Upper lobe of left lung (tissue), 6 donors: ENCODE results near the gene TUFM. TPM values are rescaled to one million over a fixed set of nuclear protein-coding genes. Genes with fewer than 3 reads are reported as not detected.
"Not testable (repeated sequence)": the region's sequence is repeated elsewhere in the genome, so short reads cannot be mapped to it uniquely, and the experiment has no call there.

ENCODE experiments used
- ATAC-seq, 2 donors: fragments of 200-7000 bp; cut with Tn5 transposase; one replicate each; pipeline ENCODE4 v1.9.1; 2022; ENCODE audit warnings: mild to moderate bottlenecking in 2 of 2, moderate library complexity in 2 of 2; ENCODE audit not compliant: low FRiP score in 2 of 2
- DNase-seq, 2 donors: peaks; one replicate each; pipeline ENCODE4 v3.0.0-alpha.2; 2019 to 2020
- H3K27ac ChIP-seq, 4 donors: fragments of 200-600 bp; sonication (generic); one replicate each; pipeline ENCODE4 v1.5.1; 2016 to 2019
- H3K27me3 ChIP-seq, 4 donors: fragments of 200-600 bp; sonication (generic); one replicate each; pipeline ENCODE4 v1.5.1; 2017 to 2019
- H3K36me3 ChIP-seq, 4 donors: fragments of 200-600 bp; sonication (generic); one replicate each; pipeline ENCODE4 v1.5.1; 2016 to 2019
- H3K4me1 ChIP-seq, 4 donors: fragments of 200-600 bp; sonication (generic); one replicate each; pipeline ENCODE4 v1.5.1; 2018 to 2019
- H3K4me3 ChIP-seq, 4 donors: fragments of 200-600 bp; sonication (generic); one replicate each; pipeline ENCODE4 v1.5.1; 2017 to 2019; ENCODE audit warnings: mild to moderate bottlenecking in 2 of 4, moderate library complexity in 1 of 4
- H3K9me3 ChIP-seq, 4 donors: fragments of 200-600 bp; sonication (generic); one replicate each; pipeline ENCODE4 v1.5.1; 2018 to 2019
- CTCF ChIP-seq, 6 experiments: fragments of 450-650 bp in 4 of 6; fragments of 200-600 bp in 2 of 6; sonication (generic) in 2 of 6; IDR thresholded peaks; one replicate each; pipeline ENCODE4 v1.5.1; 2016 to 2019; ENCODE audit warnings: antibody characterized with exemption in 6 of 6
- EP300 ChIP-seq, 4 donors: sonication (generic); formaldehyde crosslinking; IDR thresholded peaks; one replicate each; pipeline ENCODE4 v1.5.1; 2017; ENCODE audit warnings: antibody characterized with exemption in 4 of 4, control low read depth in 2 of 4
- POLR2A ChIP-seq, 4 donors: fragments of 450-650 bp; IDR thresholded peaks; one replicate each; pipeline ENCODE4 v1.5.1; 2016 to 2017; ENCODE audit warnings: antibody characterized with exemption in 4 of 4, mild to moderate bottlenecking in 2 of 4
- POLR2AphosphoS5 ChIP-seq, 2 donors: sonication (generic); formaldehyde crosslinking; IDR thresholded peaks; one replicate each; pipeline ENCODE4 v1.5.1; 2017; ENCODE audit warnings: antibody characterized with exemption in 2 of 2
- WGBS, 2 donors: methylation state at CpG; one replicate each; pipeline ENCODE4 v1.1.5; 2017 to 2018; 5-methylcytosine and 5-hydroxymethylcytosine counted together
- total RNA-seq, 6 donors: library from RNA; depleted of rRNA in 4 of 6; stranded (reverse); fragments of >200 nt in 4 of 6; gene quantifications; one replicate each; pipeline versions ENCODE4 v1.1.0 to v1.2.1, GENCODE V29; 2016 to 2021
- donor health status: DM: no; HTN: no; CAD: no; lungs with moderate emphysema.
- donor health status: DM: no; HTN: yes; CAD: no; lungs with severe emphysema.

The TUFM gene
- total RNA-seq, 6 donors from 2014 or later, result 87.7 to 143 (median 118) TPM

DNA sequence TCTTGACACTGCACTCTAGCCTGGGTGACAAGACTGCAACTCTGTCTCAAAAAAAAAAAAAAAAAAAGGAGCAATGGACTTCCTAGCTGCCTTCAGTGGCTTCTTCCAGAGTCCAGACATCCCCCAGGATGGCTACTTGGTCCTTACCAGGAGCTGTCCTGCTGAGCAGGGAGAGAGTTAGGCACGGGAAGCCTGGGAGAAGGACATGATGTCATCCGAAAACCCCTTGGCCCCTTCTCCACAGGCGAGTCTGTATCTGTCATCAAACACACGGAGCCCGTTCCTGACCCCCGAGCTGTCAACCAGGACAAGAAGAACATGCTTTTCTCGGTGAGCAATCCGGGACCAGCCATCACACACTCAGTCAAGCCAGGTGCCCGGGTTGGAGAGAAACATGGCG, 40.8 kb upstream of the TUFM start:
- WGBS, 2 donors, result 72 to 77% methylated on average over 10 of the region's 10 CpGs
- Histone ChIP-seq H3K27ac (no peak overlapping the region), H3K9me3 (no peaks in the 10 kb centered on the region), H3K4me1 (no peaks in the 10 kb centered on the region), H3K27me3 (peaks cover 0 to 6% (median 1%) of the 10 kb centered on the region in 4 donors), H3K36me3 (no peaks in the 10 kb centered on the region), H3K4me3 (no peak overlapping the region)
- DNase-seq (no peak), ATAC-seq (no peak)
- TF ChIP-seq CTCF (IDR thresholded peaks at IDR 0.05) (no peak), POLR2AphosphoS5 (IDR thresholded peaks at IDR 0.05) (no peak), EP300 (IDR thresholded peaks at IDR 0.05) (no peak), POLR2A (IDR thresholded peaks at IDR 0.05) (no peak)

DNA sequence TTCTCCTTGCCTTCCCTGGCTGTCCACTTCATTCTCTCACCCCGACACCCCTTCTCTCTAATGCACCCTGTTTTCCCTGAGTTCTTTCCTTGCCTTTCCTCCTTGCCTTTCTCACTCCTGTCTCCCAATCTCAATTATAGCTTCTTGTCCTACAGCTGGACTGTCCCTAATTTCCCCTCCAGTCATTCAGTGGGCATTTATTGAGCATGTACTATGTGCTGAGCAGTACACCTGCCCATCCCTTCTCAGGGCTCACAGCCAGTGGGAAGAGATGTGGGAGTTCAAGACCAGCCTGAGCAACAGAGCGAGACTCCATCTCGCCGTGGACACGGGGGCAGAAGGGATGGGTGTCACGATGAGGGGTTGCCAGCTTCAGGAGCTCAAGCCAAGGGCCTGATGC, 37.9 kb upstream of the TUFM start:
- Histone ChIP-seq H3K27ac (no peak overlapping the region), H3K27me3 (peaks cover 0 to 16% (median 3%) of the 10 kb centered on the region in 4 donors), H3K4me1 (peaks cover 10 to 16% (median 13%) of the 10 kb centered on the region in 4 donors), H3K4me3 (no peak overlapping the region), H3K36me3 (no peaks in the 10 kb centered on the region), H3K9me3 (no peaks in the 10 kb centered on the region)
- 92 to 95% methylated on average over 6 of the region's 6 CpGs for WGBS, 2 donors
- ATAC-seq (no peak), DNase-seq (no peak)
- no peak for TF ChIP-seq CTCF (IDR thresholded peaks at IDR 0.05)
- no peak for TF ChIP-seq POLR2A (IDR thresholded peaks at IDR 0.05)
- no peak for TF ChIP-seq POLR2AphosphoS5 (IDR thresholded peaks at IDR 0.05)

DNA sequence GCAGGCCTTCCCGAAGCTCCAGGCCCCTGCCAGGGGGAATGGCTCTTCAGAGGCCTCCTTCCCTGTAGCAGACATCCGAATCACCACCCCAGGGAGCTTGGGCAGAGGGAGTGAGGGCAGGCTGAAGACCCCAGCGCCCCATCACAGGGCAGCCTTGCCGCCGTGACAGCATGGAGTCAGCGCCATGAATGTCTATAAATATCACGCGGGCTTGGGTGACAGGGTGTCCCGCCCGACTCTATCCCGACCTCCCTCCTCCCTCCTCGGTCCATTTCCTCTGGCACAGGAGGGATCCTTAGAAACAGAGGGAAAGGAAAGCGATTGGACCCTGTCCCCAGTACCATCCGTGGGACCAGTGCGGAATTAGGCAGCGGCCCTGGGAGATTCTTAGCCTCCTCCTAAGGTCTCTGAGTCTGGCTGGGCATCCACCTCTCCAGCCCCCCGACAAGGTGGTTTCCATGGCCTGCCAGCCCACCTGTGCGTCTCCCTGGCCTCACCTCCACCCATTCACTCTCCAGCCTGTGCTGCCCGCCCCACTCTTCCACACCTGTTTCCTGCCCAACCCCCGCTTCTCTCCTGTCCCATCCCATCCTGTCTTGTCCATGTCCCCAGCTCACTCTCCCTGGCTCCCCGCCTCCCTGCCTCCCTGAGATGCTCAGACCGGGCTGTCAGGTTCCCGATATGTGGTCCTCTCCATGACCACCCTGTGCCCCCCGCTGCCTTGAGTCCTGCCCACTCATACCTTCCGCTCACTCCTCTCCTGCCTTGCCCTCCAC, 37.3 kb upstream of the TUFM start:
- no peak for TF ChIP-seq CTCF (IDR thresholded peaks at IDR 0.05)
- Histone ChIP-seq H3K27ac (no peak overlapping the region), H3K27me3 (peaks cover 0 to 16% (median 3%) of the 10 kb centered on the region in 4 donors), H3K4me3 (no peak overlapping the region), H3K4me1 (peaks cover 11 to 18% (median 15%) of the 10 kb centered on the region in 4 donors), H3K9me3 (no peaks in the 10 kb centered on the region), H3K36me3 (no peaks in the 10 kb centered on the region)
- WGBS, 2 donors, result 62 to 83% methylated on average over 11 to 24 of the region's 25 CpGs
- DNase-seq (no peak), ATAC-seq (no peak)

- Histone ChIP-seq H3K4me1 (peaks cover 11 to 18% (median 15%) of the 10 kb centered on the region in 4 donors), H3K4me3 (no peak overlapping the region), H3K27ac (no peak overlapping the region), H3K27me3 (peaks cover 0 to 16% (median 3%) of the 10 kb centered on the region in 4 donors), H3K36me3 (no peaks in the 10 kb centered on the region), H3K9me3 (no peaks in the 10 kb centered on the region)
- DNase-seq, result no peak
- no peak for TF ChIP-seq CTCF (IDR thresholded peaks at IDR 0.05)
- TF ChIP-seq POLR2A (IDR thresholded peaks at IDR 0.05), result no peak
- TF ChIP-seq POLR2AphosphoS5 (IDR thresholded peaks at IDR 0.05), result no peak
- no peak for TF ChIP-seq EP300 (IDR thresholded peaks at IDR 0.05)
- WGBS, 2 donors, result 22 to 56% methylated on average over 5 to 23 of the region's 24 CpGs
- ATAC-seq, result no peak
Measured at GRCh38 chr16:28882551-28883160, 36.5 kb upstream of the TUFM start.

- H3K27ac ChIP-seq, H3K4me3 ChIP-seq, H3K36me3 ChIP-seq, DNase-seq, H3K9me3 ChIP-seq, ATAC-seq: not testable (repeated sequence)
- Histone ChIP-seq H3K27me3 (peaks cover 0 to 16% (median 3%) of the 10 kb centered on the region in 4 donors), H3K4me1 (peaks cover 11 to 18% (median 15%) of the 10 kb centered on the region in 4 donors)
- WGBS, 2 donors, result 82 to 85% methylated on average over 4 of the region's 4 CpGs
Measured at GRCh38 chr16:28881565-28881964, 35.4 kb upstream of the TUFM start.
